RWPE1 (cell line): ENCODE results near the gene WNT9A.

Experiments
- CTCF ChIA-PET: fragments of 350-600 bp; sonication (Branson Sonifier 250); formaldehyde crosslinking; extraction: SDS; loops from one replicate; lab custom pipeline; 2021; lab: Yijun Ruan, JAX
- POLR2A ChIA-PET: fragments of 400-600 bp; formaldehyde crosslinking; extraction: SDS; loops from one replicate; lab custom pipeline; 2020; ENCODE audit warnings: antibody characterized with exemption; ENCODE audit not compliant: low non-redundant PET; lab: Yijun Ruan, JAX
- DNase-seq: peaks from one replicate; pipeline ENCODE4 v3.0.0; 2012; ENCODE audit warnings: low spot score
- H3K27ac ChIP-seq: fragments of 450-650 bp; 2 replicates; pipeline ENCODE4 v1.5.1; 2017
- TF ChIP-seq, protein P1 (sequence below): fragments of 450-650 bp; conservative IDR thresholded peaks from 2 replicates; pipeline ENCODE4 v1.5.1; 2017; ENCODE audit warnings: low read depth, mild to moderate bottlenecking

Gene WNT9A

DNA sequence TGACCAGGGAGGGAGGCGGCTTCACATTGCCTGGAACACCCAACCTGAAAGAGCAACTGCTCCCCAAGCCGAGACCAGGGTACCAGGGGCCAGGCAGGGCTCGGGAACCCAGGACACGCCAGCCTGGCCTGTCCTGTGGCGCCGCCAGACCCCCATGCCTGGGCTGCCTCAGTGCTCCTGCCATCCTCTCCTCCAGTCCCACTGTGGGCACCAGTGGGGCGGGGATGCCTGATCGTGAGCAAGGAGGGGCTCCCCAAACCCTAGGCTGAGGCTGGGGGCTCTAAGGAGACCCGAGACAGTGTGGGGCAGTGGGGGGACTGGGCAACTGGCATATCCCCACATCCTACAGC is 45.1 kb downstream of the WNT9A start:
- POLR2A ChIA-PET: no interaction called here
- no peak overlapping the region for H3K27ac ChIP-seq
- no peak for DNase-seq
- TF ChIP-seq, protein P1, sequence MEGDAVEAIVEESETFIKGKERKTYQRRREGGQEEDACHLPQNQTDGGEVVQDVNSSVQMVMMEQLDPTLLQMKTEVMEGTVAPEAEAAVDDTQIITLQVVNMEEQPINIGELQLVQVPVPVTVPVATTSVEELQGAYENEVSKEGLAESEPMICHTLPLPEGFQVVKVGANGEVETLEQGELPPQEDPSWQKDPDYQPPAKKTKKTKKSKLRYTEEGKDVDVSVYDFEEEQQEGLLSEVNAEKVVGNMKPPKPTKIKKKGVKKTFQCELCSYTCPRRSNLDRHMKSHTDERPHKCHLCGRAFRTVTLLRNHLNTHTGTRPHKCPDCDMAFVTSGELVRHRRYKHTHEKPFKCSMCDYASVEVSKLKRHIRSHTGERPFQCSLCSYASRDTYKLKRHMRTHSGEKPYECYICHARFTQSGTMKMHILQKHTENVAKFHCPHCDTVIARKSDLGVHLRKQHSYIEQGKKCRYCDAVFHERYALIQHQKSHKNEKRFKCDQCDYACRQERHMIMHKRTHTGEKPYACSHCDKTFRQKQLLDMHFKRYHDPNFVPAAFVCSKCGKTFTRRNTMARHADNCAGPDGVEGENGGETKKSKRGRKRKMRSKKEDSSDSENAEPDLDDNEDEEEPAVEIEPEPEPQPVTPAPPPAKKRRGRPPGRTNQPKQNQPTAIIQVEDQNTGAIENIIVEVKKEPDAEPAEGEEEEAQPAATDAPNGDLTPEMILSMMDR: no peak
- CTCF ChIA-PET: no interaction called here

DNA sequence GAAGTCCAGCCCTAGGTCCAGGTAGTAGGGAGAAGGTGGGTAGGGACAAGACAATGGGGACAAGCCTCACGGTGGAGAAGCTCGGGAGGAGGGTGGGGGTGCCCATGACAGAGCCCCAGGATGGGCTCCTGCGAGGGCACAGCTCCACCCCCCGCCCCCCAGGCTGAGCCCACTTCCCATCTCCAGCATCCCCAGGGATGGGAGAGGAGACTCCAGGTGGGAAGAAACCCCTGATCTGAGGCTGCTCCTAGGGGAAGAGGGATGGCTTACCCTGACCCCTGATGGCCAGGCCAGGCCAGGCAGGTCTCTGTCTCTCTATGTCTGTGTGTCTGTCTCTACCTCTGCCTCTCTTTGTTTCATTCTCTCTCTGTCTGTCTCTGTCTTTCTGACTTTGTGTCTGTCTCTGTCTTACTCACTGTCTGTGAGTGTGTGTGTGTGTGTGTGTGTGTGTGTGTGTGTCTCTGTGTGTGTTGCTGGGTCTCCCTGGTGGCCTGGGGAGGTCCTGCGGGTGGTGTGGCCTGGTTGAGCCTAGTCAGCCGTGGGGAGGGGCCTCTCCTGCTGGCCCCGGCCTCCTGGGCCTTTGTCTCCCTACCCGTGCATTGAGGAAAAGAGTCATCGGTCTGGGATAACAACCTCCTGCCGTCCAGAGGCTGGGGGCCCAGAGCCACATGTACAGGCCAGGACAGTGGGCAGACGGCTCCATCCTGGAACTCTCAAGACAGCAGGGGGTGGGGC is 45.7 kb downstream of the WNT9A start:
- DNase-seq: no peak
- TF ChIP-seq, protein P1: no peak
- POLR2A ChIA-PET: no interaction called here
- CTCF ChIA-PET: no interaction called here
- H3K27ac ChIP-seq: no peak overlapping the region

DNA sequence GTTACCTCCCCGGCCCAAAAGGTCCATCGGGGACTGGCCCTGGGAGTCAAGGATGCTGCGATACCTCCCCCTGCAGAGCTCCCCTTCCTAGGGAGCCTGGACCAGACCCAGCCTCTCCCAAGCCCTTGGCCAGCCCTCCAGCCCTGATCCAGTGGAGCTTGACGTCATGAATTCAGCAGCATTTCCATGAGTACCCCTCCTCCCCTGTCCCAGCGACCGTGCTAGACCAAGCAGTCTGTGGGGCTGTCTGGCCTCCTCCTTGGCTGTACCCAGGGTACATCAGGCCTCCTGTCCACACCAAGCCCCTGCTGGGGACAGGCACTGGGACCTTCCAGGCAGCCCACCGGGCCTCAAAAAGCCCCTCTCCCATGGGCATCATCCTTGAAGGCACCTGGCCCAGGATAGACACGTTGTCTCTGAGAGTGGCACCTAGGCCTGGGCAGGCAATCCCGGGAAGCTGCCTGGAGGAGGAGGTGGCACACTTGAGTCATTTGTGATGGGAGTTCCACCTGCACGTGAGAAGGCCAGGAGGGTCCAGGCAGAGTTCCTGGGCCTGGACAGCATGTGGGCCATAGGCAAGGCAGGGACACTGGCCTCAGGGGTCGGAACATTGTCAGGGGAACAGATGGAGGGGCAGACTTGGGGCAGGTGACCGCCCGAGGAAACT is 46.4 kb downstream of the WNT9A start:
- TF ChIP-seq, protein P1: no peak
- ChIA-PET CTCF (no interaction called here), POLR2A (no interaction called here)
- no peak overlapping the region for H3K27ac ChIP-seq
- no peak for DNase-seq

DNA sequence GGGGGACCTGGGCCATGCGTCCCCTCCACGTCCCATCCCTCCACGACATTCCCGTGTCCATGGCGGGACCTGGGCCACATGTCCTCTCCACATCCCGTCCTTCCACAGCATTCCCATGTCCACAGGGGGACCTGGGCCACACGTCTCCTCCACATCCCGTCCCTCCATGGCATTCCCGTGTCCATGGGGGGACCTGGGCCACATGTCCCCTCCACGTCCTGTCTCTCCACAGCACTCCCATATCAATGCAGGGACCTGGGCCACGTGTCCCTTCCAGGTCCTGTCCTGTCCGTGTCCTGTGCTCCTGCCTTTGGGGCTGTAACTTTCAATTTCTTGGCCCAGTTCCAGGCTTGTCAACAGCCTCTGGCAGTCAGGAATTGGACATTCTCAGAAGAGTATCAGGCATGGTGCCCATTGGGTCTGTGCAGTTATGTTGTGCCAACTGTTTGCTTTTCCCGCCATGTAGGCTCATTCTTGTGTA is 47.1 kb downstream of the WNT9A start:
- ChIA-PET POLR2A (no interaction called here), CTCF (no interaction called here)
- DNase-seq: no peak
- H3K27ac ChIP-seq: no peak overlapping the region
- TF ChIP-seq, protein P1: no peak

DNA sequence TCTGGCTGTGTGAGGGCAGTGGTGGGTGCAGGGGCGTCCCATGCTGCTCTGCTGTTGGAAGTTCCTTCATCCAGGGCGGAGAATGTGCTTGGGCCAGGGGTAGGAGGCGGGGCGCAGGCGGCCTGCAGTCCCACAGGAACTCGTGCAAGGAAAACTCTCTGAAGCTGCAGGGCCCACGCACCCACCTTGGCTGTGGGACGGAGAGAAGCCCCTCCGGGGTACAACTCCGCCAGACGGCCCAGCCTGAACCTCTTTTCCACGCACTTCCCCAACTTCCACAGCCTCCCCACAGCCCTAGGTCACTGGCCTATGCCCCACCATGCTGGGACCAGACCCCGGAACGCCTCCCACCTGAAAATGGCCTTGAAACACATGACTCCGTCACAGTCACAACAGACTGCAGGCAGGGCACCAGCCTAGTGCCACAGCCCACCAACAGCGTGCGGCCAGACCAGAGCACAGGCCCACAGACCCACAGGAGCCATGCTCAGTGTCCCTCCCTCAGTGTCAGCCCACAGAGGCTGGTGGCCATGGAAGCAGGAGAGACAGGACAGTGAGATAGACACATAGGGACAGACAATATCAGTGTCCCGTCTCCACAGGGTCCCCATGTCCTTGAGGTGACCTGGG is 47.8 kb downstream of the WNT9A start:
- ChIA-PET POLR2A (no interaction called here), CTCF (no interaction called here)
- no peak overlapping the region for H3K27ac ChIP-seq
- DNase-seq: no peak
- TF ChIP-seq, protein P1: no peak

DNA sequence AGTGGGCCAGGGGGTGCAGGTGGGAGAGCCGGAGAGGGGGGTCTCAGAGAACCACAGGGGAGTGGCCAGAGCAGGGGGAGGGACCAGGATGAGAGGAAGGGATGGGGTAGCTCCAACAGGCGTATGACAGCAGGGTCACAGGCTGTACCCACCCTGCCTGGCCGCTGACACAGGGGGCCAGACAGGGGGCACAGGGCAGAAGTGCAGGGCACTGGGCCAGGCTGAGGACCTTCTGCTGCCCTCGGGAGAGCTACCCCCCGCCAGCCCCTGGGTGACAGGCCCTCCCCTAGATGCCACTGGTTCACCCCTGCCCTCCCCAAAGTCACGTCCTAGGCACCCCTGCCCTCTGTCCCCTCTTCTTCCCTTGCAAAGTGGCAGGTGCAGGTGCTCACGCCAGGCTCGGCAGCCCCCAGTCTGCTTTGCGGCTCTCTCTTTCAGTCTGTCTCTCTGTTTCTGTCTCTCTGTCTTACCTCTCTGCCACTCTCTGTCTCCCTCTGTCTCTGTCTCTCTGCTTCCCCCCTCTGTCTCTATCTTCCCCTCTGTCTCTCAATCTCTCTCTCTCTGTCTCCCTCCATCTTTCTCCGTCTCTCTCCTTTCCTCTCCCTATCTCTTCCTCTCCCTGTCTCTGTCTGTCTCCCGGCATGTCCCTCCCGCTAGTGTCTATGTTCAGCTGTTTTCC is 48.5 kb downstream of the WNT9A start:
- no peak overlapping the region for H3K27ac ChIP-seq
- TF ChIP-seq, protein P1: no peak
- ChIA-PET CTCF (no interaction called here), POLR2A (no interaction called here)
- DNase-seq: no peak
